DMS114 treated with DMSO at 0.1 percent for 48 hours (cell line): Measurements from ENCODE around the gene PDCD4.
"Not testable (repeated sequence)": the region's sequence is repeated elsewhere in the genome, so short reads cannot be mapped to it uniquely, and the experiment has no call there.

Source experiments
- DNase-seq: peaks from one replicate; lab custom pipeline; 2025; ENCODE audit not compliant: unreplicated experiment; lab: John Stamatoyannopoulos, UW

PDCD4 gene

DNA sequence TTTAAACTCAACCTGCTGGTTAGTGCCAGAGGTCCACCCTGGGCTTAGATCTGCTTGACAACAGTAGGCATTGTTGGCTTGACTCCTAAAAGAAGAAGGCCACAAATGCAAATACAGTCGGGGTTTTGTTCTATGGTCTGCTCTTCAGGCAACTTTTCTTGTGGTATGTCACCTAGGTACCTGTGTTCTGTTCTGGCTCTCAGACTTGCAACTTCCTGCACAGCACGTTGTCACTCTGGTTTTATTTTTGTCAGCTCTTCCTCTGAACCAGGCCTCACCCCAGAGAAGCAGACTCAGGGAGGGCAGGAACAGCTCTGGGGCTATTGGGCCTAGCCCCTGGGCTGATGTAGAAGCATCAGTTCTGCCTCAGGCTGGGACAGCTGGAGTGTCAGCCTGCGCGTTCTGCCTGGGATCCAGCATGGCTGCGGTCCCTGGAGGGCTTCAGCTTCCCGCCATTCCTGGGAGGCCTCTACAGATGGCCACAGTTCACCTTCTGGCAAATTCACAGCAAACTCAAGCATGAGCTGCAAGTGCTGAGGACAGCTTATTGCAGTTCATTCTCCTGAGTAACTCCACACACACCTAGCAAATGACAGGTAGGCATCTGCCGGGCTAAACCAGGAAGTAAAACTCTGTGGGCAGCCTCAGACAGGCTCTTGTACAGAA lies 11.0 kb upstream of the PDCD4 start:
- DNase-seq, result no peak

DNA sequence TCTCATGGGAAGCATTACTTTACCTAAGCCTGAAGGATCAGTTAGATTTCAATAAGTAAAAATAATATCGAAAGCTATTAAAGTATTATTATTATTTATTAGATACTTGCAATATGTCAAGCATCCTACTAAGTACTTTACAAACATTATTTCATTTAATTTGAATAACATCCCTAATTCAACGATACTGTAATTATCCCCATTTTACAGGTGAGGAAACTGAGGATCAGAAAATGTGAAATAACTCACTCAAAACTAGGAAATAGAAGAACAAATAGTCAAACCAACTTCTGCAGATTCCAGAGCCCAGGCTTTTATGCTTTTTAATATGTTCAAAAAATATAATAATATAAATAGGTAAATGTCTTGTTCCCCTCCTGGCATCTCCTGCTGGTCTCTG lies 10.3 kb upstream of the PDCD4 start:
- no peak for DNase-seq

DNA sequence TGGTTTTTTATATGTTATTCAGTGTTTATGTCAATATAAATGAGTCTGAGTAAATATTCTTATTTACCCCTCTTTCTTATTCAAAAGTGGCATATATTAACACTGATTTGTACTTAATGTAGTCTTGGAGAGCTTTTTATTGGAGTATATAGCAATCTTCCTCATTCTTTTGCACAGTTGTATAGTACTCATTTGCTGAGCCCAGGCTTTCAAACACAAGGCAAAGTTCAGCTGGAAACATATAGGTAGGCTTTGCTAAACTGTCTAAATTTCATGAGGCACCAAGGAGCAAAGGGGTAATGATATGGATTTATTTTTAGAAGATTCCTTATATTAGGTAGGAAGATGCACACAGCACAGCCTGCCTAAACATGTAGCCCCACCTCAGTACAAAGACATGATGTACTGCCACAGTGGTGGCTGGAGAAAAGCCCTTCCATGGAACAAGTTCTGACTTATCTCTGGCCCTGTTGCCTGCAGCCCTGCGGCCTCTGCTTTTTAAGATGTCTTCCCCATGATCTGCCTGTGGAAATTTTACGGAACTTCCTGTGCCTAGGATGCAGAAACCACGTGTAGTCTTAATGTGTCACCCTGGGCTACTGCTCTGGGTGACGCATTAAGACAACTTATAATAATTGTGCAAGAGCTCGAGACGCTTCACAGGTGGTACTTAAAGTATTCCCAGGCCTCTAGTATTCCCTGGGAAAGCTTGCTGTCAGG lies 9.6 kb upstream of the PDCD4 start:
- no peak for DNase-seq

DNA sequence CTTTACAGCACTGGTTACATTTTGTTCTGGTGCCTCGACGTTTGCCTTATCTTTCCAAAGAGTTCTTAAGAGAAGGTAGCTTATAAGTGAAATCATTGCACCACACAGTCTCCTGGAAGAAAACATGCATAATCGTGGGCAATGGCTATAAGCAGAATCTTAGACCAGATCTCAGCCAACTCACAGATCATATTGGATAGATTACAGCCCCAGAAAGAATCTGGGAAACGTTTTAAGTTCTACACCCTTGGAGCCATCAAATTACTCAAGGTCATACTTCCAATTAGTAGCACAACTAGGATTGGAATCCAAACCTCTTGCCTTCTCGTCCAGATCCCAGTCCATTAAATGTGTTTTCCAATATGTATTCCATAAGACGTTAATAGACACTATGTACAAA lies 8.8 kb upstream of the PDCD4 start:
- no peak for DNase-seq

DNA sequence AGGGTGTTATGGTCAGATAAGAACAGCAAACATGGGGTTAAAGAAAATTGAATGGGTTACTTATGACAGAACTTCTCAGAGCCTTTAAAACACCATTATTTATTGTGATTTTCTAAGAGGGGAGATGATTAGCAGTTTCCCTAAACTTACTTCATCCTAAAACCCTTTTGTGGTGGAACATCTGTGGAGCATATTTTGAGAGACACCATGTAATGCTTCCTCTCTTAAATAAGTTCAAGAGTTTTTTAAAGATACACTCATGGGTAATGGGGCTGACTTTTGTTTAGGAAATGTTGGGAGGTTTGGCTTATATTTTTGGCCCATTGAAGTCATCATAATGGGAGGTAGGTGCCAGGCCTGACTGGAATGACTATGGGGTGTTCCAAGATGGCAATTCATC lies 8.4 kb upstream of the PDCD4 start:
- DNase-seq, result no peak

DNA sequence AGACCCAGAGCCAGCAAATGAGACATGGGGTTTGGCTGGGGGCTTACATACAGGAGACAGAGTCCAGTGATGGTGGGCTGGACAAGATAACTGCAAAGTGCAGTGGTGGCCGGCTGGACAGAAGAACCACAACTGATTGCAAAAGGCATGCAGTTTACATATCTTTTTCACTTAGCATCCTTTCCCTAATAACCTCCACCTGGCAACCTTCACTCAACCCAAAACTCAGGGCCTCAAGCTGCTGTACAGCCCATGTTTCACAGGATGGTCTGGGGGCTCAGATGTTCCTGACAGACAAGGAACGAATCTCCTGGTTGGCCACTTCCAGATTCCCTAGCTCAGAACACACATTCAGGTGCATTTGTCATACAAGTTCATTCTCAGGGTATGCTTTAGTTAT lies 7.8 kb upstream of the PDCD4 start:
- no peak for DNase-seq

DNA sequence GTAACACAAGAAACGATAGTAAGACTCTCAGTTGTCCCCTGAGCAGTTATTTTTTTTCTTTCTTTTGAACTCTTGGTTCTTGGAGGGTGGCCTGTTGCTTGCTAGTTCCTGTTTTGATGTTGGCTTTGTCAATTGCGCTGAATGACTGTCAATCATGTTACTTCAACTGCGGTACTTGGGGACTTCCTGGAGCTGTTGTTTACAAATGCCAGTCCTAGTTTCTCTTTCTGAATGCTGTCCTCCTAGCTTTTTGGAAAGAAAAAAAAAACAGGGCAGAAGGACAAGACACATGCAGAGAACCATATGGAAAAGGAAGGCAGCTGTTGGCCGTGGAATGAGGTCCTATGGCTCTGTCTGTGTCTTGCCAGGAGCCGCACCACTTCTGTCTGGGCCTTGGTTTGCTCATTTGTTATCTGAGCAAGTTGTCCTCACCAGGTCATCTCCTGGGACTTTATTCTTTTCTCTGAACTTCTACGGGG lies 7.0 kb upstream of the PDCD4 start:
- no peak for DNase-seq

DNA sequence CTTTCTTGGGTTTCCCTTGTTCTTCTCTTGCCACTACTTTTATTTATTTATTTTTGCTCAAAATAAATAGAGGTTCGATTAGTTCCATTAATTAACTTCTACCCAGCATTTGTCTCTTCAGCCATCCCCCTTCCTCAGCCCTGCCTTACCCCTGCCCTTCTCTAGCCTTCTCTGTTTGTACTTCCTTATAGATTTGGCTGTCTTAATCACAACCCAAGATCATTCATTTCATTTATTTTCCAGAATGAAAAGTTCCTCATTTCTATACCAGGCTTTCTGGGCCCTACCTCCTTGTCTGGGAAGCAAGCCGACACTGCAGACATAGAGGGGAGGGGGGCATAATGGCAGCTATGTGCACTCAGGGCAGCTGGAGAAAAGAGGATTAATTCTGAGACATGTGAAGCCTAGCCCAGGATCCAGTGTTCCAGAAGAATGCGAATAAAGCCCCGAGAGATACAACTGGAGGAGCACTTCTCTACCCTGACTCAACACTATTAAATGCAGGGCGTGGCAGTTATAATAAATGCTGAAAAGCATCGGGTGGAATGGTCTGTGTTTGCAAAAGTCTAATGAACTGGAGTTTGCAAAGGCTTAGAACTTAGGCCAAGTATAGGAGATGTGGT lies 6.4 kb upstream of the PDCD4 start:
- DNase-seq, result no peak

DNA sequence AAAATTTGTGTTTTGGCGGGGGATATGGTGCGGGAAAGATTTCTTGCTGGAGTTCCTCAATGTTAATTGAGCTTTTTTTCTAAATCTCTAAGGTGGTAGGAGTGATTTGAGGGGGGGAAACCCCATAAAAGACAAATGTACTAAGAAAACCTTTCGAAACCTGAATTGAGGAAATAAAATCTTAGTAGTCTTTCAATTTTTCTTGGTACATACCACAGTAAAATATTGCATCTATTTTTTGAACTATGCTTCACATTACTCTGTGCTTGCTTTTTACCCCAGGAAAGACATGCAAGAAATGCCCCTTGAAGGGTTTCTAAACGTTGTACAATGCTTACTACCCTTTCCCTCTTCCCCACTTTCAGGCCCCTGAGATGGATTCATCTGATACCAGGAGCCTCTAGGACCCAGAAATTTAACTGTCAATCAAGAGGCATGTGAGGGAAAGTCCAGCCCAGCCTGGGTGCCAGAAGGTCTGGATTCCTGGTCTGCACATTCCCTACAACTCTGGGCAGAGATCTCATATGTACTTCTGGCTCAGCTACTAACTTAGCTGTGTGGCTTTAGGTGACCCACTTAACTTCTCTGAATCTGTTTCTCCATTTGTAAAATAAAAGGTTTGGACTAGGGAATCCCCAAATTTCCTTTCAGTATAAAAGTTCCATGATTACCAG lies 5.8 kb upstream of the PDCD4 start:
- DNase-seq, result no peak

DNA sequence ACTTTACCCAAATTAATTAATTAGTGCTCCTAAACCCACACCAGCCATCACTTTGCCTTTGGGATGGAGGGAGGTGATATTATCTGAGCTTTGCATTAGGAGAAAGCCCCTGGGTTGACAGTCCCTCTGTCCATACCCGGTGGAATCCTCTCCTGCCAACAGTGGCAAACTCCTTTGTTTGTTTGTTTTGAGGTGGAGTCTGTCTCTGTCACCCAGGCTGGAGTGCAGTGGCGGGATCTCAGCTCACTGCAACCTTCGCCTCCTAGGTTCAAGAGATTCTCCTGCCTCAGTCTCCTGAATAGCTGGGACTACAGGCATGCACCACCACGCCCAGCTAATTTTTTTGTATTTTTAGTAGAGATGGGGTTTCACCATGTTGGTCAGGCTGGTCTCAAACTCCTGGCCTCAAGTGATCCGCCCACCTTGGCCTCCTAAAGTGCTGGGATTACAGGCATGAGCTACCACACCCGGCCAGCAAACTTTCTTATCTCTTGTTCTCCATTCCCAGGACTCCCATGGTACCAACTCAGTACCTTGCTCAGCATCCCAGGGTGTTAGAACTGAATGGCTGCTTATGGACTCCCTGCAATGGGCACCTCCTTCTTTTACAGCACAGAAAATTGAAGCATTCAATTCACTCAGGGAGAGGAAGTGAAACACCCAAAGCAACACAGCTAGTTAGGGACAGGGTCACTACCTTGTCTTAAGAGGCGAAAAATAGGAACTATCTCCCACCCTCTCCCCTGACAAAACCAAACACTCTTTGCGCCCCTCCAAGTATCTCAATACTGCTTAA lies 4.5 kb upstream of the PDCD4 start:
- not testable (repeated sequence) for DNase-seq

DNA sequence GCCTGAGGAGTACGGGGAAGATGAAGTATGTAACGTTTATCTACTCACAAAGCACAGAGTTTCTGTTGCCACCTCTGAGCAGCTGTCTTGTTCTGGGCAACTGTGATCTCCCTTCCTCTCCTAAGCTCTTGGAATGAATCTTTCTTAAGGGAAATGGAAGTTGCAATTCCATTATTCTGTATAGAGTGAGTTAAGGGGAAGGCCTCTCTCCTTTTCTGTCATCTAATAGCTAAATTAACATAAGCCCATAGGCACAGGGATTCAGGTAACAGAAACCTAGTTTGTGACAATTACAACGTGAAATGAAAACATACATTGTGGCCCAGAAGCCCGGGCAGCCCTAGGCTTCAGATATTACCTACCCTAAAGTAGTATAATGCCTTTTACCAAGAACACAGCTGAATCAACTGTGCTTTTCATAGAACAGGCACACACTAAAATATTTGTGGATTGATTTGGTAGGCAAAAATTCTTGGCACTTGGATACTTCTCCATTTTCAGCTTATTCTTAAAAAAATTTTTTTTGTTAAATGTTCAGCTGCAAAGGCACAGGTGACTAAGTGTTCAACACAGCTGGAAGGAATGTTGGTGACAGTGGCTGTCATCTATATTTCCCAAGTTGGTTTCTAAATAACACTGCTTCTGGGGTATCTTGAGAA lies 3.8 kb upstream of the PDCD4 start:
- DNase-seq, result no peak

DNA sequence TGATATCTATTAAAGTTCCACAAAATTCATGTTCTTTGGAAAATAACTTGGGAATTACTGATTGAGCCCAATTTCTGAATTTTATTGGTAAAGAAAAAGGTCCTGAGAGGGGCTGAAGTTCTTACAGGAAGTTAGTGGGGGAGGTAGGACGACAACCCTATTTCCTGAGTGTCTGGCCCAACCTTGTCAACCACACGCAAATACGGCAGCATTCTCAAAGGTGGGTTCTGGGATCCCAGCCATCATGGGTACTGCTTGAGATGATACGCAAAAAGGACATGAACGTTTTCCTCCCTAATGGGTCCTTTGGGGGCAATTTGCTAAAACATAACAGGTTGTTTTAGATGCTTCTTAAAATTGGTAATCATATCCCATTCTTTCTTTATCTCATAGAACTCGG lies 2.7 kb upstream of the PDCD4 start:
- no peak for DNase-seq

DNA sequence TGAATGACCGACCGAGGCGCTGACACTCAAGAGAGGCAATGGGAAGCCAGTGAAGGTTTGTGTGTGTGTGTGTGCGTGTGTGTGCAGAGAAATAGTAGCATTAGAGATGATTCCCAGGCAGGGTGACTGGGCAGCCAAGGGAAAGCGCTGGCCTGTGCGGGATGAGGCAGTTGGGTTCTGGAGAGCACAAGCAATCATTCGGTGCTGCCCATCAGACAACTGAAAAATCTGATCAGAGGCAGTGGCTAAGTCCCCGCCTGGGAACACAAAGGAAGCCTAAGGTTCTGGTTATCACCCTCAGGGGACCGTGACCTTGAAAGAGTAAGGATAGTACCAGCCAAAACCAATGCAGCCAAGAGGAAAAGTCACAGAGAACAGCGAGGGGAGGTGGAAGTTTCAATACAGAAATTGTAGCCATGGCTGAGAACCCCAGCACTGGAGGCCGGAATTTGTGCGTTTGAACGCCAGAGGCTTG lies 868 bp upstream of the PDCD4 start:
- no peak for DNase-seq

DNA sequence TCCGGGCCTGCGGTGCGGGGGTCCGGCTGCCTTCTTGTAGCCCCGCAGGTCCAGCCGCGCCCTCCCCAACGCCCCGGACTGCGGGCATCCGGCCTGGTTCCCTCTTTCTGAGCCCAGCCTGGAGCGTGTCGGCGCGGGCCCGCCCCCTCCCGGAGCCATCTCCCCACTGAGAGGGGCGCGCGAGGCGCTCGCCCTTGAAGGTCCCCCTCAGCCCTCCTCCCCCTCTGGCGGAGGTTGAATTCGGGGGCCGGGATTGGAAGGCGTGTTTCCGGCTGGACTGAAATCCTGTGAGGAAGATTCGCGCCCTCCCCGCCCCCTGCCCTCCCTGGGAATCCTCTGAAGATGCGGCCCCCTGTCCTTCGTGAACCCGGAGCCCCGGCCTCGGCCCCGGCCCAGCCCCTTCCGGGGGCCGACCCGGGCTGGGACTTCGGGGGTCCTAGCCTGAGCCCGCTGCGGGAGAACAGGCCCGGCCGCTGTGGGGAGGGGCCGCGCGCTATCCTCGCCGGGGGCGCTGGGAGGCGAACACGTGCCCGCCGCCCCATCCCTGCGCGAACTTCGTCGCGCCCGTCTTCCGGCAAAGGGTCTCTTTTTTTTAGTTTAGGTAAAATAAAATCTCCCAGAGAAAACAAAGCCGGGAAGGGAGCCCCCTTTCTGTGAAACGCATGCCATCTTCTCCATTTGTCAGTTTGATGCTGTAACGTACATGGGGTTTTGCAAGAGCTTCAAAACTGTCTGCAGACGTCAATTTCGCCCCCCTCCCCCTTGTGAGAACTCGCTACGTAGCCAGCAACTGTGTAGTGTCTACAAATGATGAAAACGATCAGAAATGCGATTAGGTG lies 636 bp downstream of the PDCD4 start:
- peak; percentile 74 for DNase-seq

DNA sequence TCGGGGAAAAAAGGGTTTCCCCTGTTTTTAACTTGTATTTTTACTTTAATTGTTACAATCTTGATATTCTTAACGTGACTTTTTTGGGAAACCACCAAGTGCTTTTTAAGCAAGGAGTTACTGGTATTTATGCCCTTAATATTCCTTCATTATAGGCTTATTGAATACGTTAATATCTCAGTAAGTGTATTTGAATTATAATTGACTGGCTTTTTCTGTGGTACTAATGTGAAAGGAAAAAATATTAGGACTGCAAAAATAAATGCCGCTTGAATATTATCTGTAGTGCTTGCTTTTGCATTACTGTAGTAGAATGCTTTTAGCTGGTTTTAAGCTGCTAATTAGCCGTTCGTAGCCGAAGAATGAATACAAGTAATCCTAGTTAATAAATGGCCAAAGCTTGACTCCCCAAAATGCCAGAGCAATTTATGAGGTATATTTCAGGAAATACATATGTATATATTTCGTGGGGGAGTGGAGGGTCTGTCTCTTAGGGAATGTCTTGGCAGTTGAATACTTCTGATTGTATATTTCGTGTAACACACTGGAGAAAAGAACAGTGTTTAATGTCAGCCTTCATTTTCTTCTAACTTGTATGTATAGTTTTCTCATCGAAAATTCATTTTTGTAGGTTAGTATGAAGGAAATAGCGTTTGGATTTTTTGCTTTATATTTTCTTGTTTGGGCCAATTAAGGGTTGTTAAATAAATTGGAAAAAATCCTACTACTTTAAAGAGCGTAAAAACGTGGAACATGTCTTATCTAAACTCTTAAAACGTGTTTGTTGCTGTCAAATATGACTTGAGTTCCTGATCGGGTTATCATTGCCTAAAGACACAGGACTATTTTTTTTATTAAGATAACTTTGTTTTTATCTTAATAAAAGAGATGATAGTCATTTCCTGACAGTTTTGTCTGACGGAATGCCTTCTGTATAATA lies 1.5 kb downstream of the PDCD4 start:
- no peak for DNase-seq

DNA sequence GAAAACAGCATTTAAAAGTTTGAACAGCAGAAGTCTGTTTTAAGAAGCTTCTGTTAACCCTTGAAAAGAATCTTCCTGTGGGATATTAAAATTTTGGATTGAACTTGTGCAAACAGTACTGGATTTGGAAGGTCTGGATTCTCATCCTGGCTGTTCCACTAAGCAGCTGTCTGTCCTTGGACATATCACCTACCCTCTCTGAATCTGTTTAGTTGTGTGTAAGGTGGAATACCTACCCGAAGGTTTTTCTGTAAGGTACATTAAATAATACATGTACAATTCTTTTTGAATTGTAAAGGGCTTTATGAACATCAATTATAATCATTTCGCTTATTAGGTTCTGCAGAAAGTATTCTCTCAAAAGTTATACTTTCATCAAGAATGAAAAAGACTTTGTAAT lies 2.2 kb downstream of the PDCD4 start:
- DNase-seq, result no peak

DNA sequence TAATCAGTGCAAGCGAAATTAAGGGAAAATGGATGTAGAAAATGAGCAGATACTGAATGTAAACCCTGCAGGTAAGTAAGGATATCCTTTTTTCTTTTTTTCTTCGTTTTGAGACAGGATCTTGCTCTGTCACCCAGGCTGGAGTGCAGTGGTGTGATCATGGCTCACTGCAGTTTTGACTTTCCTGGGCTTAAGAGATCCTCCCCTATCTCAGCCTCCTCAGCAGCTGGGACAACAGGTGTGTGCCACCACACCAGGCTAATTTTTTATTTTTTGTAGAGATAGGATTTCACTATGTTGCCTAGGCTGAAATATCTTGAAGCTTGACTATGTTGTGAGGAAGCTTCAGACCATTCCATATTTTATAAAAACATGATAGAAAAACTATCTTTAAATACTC lies 4.3 kb downstream of the PDCD4 start:
- DNase-seq, result no peak

DNA sequence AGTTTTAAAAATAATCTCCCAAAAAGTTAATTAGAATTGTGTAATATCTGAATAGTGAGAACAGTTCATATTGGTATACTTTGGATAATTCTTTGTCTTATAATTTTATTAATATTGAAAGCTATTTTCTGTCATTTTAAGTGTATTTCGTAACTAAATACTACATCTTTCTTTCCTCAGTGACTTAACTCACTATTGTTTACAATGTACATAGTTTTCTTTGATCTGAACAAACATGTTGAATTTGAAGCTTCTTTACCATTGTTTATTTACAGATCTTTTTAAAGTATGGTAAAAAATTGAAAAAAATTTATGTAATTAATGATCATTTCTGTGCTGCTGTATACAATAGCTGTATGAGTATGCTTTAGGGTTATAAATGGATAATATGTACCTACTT lies 5.1 kb downstream of the PDCD4 start:
- no peak for DNase-seq
